CD4-positive, alpha-beta T cell treated with Interferon alpha-2 for 1 hour (primary cell): ENCODE measurements around the gene FKBP2.

Experiments used
- DNase-seq, 2 donors: peaks; one replicate each; pipeline ENCODE4 v3.0.0-alpha.2; 2020 to 2022

FKBP2 gene

DNA sequence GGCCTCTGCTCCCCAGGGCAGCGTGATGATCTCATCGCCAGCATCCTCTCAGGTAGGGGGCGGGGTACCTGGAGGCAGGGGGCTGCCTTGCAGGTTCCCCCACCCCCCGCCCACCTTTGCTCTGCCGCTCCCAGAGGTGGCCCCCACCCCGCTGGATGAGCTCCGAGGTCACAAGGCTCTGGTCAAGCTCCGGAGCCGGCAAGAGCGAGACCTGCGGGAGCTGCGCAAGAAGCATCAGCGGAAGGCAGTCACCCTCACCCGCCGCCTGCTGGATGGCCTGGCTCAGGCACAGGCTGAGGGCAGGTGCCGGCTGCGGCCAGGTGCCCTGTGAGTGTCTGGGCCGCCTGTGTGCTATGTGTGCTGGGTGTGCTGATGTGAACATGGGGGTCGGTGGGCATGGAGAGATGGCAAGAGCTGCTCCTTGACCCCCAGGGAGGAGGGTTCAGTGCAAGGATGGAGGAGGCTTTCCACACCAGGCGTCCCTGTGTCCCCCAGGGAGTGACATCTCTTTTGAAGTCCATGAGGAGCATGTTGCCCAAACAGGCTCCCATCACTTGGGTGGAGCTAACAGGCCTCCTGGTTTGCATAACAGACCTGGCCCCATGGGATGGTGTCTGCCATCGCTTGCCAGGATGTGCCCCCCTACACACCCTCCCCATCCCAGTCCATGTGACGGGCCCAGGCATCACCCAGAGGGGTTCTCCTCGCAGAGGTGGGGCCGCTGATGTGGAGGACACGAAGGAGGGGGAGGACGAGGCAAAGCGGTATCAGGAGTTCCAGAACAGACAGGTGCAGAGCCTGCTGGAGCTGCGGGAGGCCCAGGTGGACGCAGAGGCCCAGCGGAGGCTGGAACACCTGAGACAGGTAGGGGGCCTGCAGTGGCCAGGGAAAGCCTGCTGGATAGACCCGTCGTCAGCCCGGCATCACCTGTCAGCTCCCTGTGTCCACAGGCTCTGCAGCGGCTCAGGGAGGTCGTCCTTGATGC is 24.6 kb downstream of the FKBP2 start:
- DNase-seq = no peak

- DNase-seq = no peak
These were observed 25.4 kb downstream of the FKBP2 start for GRCh38 chr11:64266339-64266738.

DNA sequence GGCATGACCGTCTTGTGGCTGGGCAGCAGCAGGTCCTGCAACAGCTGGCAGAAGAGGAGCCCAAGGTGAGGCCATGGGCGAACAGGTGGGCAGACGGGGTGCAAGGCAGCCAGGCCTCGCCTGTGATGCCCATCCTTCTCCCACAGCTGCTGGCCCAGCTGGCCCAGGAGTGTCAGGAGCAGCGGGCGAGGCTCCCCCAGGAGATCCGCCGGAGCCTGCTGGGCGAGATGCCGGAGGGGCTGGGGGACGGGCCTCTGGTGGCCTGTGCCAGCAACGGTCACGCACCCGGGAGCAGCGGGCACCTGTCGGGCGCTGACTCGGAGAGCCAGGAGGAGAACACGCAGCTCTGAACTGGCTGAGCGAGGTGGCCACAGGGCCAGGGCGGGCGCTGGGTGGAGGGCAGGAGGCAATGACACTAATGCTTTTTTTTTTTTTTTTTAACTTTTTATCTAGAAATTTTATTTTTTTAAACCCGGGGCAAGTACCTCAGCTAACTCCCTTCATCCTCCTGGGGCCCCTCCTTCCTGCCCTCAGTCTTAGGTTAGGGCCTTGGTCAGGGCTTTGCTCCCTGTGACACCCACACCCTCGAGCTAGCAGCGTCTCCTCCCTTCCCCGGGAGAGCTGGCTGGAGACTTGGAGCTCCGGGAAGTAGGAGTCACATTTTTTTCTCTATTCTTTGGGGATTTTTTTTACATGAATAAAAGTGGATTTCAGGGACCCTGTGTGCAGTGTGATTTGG is 26.5 kb downstream of the FKBP2 start:
- DNase-seq = no peak

GRCh38 chr11:64268025-64268892 is 27.4 kb downstream of the FKBP2 start:
- DNase-seq = no peak

GRCh38 chr11:64268893-64269539 is 28.1 kb downstream of the FKBP2 start:
- peak; percentile 33 to 42 for DNase-seq

DNA sequence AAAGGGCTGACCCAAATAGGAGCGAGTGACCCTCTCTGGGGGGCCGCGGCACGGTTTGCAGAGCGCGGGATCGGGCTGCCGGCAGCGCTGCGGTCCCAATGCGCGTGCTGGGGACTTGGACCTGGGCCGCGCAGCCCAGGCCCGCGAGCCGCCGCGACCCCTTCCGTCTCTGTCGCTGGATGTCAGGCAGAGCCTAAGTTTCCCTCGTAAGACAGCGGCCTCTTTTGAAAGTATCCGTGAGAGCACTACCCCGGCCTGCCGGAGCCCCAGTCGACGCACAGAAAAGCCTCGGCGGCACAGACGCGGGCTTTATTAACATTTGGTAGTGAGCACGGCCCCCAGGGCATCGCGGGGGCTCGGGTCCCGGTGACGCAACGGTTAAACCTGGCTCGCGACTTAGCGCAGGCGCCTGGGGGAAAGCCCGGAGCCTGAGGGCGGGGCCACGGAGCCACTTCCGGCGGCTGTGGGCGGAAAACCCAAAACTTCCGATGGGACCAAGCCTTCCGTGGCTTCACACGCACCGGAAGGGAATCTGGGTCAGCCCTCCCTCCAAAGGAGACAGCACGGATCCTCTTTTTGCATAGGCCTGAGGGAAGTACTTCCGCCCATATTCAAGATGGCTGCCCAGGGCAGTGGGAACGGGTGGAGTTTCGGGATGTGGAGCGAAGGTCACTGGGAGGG is 28.8 kb downstream of the FKBP2 start:
- peak; percentile 97 to 98 for DNase-seq

- DNase-seq = no peak
These were observed 34.3 kb downstream of the FKBP2 start for GRCh38 chr11:64275031-64275800.

DNA sequence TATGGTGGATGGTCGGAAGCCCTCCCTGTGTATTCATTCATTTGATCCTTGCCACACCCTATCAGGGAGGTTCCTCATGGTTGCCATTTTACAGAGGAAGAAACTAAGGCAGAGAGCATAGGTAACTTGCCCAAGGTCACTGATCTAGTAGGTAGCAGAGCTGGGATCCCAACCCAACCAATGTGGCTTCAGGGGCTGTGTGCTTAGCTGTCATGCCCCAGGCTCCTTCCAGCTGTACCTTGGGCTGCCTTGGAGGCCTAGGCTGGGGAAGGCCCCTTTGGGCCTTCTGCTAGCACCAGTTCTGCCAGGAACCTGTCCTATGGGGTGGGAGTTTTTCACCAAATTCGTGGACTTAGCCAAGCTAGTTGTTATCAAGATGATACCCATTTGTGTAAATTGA is 34.9 kb downstream of the FKBP2 start:
- no peak for DNase-seq

GRCh38 chr11:64276653-64277431 is 35.9 kb downstream of the FKBP2 start:
- DNase-seq = no peak

DNA sequence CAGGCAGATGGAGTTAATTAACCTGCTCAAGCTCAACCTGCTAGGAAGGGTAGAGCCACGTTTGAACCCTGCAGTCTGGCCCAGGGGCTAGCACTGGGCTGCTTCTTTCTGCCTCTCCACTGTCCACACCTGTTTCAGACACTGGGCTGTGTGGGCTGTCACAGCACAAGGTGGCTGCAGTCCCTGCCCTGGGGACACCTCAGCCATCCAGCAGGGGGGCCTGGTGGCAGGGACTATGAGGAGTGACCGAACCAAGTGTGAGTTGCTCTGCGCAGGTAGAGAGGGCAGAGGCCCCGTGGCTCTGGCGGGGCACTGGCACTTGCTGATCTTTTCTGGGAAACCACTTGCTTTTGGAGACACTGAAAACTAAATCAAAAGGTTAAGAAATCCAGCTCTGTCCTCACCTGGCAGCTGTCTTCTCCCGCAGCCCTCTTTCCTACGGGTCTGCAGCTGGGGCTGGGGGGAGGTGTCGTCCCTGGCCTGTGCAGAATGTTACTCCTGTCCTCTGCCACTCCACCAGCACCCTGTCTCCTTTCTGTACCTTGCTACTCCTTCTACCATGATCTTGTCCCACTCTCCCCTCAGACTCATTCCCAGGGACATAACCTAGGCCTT is 37.8 kb downstream of the FKBP2 start:
- DNase-seq = no peak

- DNase-seq = no peak
These were observed 41.3 kb downstream of the FKBP2 start for GRCh38 chr11:64281957-64282770.

DNA sequence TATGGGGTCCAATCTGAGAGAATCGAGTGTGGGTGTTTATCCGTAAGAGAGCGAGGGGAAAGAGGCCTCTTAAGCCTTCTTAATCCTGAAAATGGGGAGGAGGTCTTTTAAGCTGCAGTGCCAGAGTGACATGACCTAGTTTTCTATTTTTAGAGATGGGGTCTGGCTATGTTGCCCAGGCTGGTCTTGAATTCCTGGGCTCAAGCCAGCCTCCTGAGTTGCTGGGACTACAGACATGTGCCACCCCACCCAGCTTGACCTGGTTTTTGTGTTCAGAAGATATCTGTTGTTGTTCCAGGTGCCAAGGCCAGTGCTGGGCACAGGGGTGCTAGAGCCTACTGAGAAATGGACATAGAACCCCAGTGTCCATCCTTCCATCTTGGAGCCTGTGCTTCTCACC is 42.2 kb downstream of the FKBP2 start:
- DNase-seq = no peak

- peak; percentile 94 to 95 for DNase-seq
These were observed 43.4 kb downstream of the FKBP2 start, which contains the start of gene BAD for GRCh38 chr11:64284048-64284961. BAD (minus strand) TSS chr11:64284665; CDS start chr11:64284368, 297 bp downstream.

DNA sequence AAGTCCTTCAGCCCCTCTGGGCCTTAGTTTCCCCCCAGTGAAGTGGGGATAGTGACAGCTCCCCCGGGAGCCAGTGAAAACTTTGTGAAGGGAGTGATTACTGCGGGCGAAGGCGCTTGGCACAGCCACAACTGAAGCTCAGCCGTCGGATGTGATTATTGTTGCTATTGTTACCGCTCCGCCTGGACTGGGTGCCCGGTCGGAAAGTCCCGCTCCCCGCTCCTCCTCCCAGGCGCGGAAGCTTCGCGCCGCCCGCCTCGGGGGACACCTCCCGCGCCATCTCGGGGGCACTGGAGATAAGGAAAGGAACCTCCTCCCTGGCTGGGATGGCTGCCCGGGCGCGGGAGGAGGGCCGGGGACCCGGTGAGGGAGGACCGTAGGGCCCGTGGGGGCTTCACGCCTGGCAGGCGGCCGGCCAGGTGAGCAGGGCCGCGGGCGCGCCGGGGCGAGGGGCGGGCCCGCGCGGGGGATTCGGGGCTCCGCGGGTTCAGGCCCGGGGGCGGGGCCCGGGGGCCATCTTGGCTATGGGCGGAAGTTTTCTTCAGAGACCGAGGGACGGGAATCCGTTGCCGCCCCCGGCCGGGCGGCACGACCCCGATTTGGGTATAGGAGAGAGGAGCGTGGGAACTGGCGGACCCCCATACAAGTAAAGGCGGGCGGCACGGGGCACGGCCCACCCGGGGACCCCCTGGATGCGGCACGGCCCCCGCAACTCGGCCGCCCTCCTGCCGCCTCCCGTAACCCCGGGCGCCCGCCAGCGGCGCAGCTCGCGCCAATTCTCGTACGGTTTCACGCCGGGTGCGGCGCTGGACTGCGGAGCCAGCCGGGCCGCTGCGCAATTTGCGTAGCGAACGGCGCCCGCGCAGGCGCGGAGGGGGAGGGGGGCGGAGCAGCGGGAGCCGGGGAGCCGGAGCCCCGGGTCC is 44.3 kb downstream of the FKBP2 start, which contains the start of gene GPR137:
GPR137 (plus strand) TSS at position 887 of the 923 bp plus-strand sequence. CDS start 677 bp downstream, outside the sequence.
- peak; percentile 89 to 93 for DNase-seq

DNA sequence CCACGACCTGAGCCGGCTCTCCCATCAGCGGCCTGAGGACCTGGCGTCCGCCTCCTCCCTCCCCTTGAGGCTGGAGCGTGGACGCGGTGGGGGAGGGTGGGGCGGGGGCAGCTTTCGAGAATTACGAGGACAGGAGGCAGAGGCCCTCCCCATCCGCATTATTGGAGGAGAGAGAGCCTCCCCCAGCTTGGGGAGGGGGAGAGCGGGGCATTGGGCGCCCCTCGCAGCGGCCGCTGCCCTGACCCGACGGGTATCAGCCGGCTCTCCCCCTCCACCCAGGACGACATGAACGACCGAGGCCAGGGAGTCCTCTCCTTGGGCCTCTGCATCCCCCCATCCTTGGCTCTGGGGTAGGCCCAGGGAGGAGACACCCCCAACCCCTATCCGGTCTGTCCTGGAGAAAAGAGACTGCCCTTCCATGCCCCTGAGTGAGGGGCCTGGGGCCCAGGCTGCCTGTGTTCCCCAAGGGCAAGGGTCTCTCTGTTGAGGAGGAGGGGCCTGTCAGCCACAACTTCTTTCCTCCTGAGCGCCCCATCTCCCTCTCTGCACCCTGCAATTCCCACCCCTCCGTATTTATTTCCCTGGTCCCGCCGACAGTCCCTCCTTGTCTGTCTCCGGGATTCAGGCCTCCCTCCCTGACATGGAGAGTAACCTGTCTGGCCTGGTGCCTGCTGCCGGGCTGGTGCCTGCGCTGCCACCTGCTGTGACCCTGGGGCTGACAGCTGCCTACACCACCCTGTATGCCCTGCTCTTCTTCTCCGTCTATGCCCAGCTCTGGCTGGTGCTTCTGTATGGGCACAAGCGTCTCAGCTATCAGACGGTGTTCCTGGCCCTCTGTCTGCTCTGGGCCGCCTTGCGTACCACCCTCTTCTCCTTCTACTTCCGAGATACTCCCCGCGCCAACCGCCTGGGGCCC is 45.2 kb downstream of the FKBP2 start:
- DNase-seq = no peak
